Measurements from ENCODE around the gene RPL14. TPM values are rescaled to one million over a fixed set of nuclear protein-coding genes. Genes with fewer than 3 reads are reported as not detected.

RPL14 gene
- total RNA-seq, 1 experiment from 2014 or later: 624 TPM

DNA sequence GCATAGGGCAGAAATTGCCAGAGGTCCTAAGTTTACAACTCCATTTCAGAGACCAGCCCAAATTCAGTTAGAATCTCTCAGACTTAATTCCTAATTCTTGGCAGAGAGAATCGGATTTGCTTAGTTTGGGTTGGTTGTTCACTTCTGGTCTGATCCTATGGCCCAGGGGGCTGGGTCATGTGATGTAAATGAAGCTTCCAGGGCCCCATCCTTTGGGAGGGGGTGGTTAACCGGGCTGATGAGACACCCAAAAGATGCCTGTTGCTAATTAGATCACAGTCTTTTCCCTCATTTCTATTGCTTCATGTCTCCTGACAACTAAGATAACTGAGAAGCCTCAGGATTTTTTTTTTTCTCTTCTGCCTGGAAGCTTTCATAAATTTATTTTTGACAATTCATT, 37.6 kb downstream of the RPL14 start:
- H3K4me3 ChIP-seq (ENCODE audit: low read length): no peak overlapping the region
- TF ChIP-seq, protein P1, sequence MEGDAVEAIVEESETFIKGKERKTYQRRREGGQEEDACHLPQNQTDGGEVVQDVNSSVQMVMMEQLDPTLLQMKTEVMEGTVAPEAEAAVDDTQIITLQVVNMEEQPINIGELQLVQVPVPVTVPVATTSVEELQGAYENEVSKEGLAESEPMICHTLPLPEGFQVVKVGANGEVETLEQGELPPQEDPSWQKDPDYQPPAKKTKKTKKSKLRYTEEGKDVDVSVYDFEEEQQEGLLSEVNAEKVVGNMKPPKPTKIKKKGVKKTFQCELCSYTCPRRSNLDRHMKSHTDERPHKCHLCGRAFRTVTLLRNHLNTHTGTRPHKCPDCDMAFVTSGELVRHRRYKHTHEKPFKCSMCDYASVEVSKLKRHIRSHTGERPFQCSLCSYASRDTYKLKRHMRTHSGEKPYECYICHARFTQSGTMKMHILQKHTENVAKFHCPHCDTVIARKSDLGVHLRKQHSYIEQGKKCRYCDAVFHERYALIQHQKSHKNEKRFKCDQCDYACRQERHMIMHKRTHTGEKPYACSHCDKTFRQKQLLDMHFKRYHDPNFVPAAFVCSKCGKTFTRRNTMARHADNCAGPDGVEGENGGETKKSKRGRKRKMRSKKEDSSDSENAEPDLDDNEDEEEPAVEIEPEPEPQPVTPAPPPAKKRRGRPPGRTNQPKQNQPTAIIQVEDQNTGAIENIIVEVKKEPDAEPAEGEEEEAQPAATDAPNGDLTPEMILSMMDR (conservative IDR thresholded peaks at IDR 0.05; ENCODE audit: low read depth, low read length): no peak
- TF ChIP-seq EZH2phosphoT487 (IDR thresholded peaks at IDR 0.05; ENCODE audit: borderline replicate concordance, low read length) (no peak), EZH2 (IDR thresholded peaks at IDR 0.05; ENCODE audit: low read length, unreplicated experiment) (no peak)
- H3K9me3 ChIP-seq (ENCODE audit: low read length): no peaks in the 10 kb centered on the region
- POLR2A ChIA-PET (ENCODE audit: unreplicated experiment): no interaction called here
- H3K79me2 ChIP-seq (ENCODE audit: low read length): no peaks in the 10 kb centered on the region
- no peak overlapping the region for H2AFZ ChIP-seq (ENCODE audit: low read length)
- H3K27ac ChIP-seq (ENCODE audit: low read length): no peak overlapping the region
- H4K20me1 ChIP-seq (ENCODE audit: low read length): no peaks in the 10 kb centered on the region
- no peaks in the 10 kb centered on the region for H3F3A ChIP-seq (ENCODE audit: low read length, unreplicated experiment)
- intact Hi-C loops (cut with micrococcal nuclease): no loop called here
- H3K27me3 ChIP-seq (ENCODE audit: low read length): no peaks in the 10 kb centered on the region
- BruUV-seq (replicated peaks): no TSS peak
- no peak for DNase-seq
- H3K36me3 ChIP-seq (ENCODE audit: low read depth, low read length): no peaks in the 10 kb centered on the region
- no peak overlapping the region for H3K9ac ChIP-seq (ENCODE audit: low read length)
- no peaks in the 10 kb centered on the region for H3K9me2 ChIP-seq (replicated peaks; ENCODE audit: low read length)
- no peak overlapping the region for H3K4me2 ChIP-seq (ENCODE audit: low read length)
- no peak for ATAC-seq
- CTCF ChIA-PET: no interaction called here
- no peaks in the 10 kb centered on the region for H3K4me1 ChIP-seq (ENCODE audit: insufficient read depth, low read length)

- H2AFZ ChIP-seq (ENCODE audit: low read length): no peak overlapping the region
- ChIA-PET CTCF (no interaction called here), POLR2A (ENCODE audit: unreplicated experiment) (interaction anchor here (0.6 kb wide), 1 partner anchor 32 kb away, joined by 5 read pairs; no protein-coding TSS in a partner anchor)
- no peak overlapping the region for H3K4me3 ChIP-seq (ENCODE audit: low read length)
- TF ChIP-seq EZH2 (IDR thresholded peaks at IDR 0.05; ENCODE audit: low read length, unreplicated experiment): no peak
- TF ChIP-seq EZH2phosphoT487 (IDR thresholded peaks at IDR 0.05; ENCODE audit: borderline replicate concordance, low read length): no peak
- TF ChIP-seq, protein P1 (conservative IDR thresholded peaks at IDR 0.05; ENCODE audit: low read depth, low read length): no peak
- no peaks in the 10 kb centered on the region for H3K9me3 ChIP-seq (ENCODE audit: low read length)
- DNase-seq: no peak
- BruUV-seq (replicated peaks): no TSS peak
- no peaks in the 10 kb centered on the region for H4K20me1 ChIP-seq (ENCODE audit: low read length)
- H3K9ac ChIP-seq (ENCODE audit: low read length): no peak overlapping the region
- H3K9me2 ChIP-seq (replicated peaks; ENCODE audit: low read length): no peaks in the 10 kb centered on the region
- ATAC-seq: no peak
- H3F3A ChIP-seq (ENCODE audit: low read length, unreplicated experiment): no peaks in the 10 kb centered on the region
- H3K4me1 ChIP-seq (ENCODE audit: insufficient read depth, low read length): no peaks in the 10 kb centered on the region
- no peaks in the 10 kb centered on the region for H3K79me2 ChIP-seq (ENCODE audit: low read length)
- intact Hi-C loops (cut with micrococcal nuclease): no loop called here
- H3K4me2 ChIP-seq (ENCODE audit: low read length): no peak overlapping the region
- H3K27ac ChIP-seq (ENCODE audit: low read length): no peak overlapping the region
- H3K27me3 ChIP-seq (ENCODE audit: low read length): no peaks in the 10 kb centered on the region
- H3K36me3 ChIP-seq (ENCODE audit: low read depth, low read length): no peaks in the 10 kb centered on the region
Observed at GRCh38 chr3:40497288-40497687, 40.1 kb downstream of the RPL14 start.

- CTCF ChIA-PET: no interaction called here
- Histone ChIP-seq H3K9ac (ENCODE audit: low read length) (no peak overlapping the region), H3K4me3 (ENCODE audit: low read length) (no peak overlapping the region), H3K4me1 (ENCODE audit: insufficient read depth, low read length) (peaks cover 9% of the 10 kb centered on the region), H3K79me2 (ENCODE audit: low read length) (no peaks in the 10 kb centered on the region), H4K20me1 (ENCODE audit: low read length) (no peaks in the 10 kb centered on the region), H3F3A (ENCODE audit: low read length, unreplicated experiment) (no peaks in the 10 kb centered on the region), H3K27me3 (ENCODE audit: low read length) (no peaks in the 10 kb centered on the region), H2AFZ (ENCODE audit: low read length) (no peak overlapping the region), H3K4me2 (ENCODE audit: low read length) (no peak overlapping the region), H3K9me2 (replicated peaks; ENCODE audit: low read length) (no peaks in the 10 kb centered on the region), H3K27ac (ENCODE audit: low read length) (no peak overlapping the region), H3K9me3 (ENCODE audit: low read length) (no peaks in the 10 kb centered on the region), H3K36me3 (ENCODE audit: low read depth, low read length) (no peaks in the 10 kb centered on the region)
- intact Hi-C loops (cut with micrococcal nuclease): no loop called here
- POLR2A ChIA-PET (ENCODE audit: unreplicated experiment): interaction anchor here (0.6 kb wide), 1 partner anchor 24 kb away, joined by 5 read pairs; no protein-coding TSS in a partner anchor
- BruUV-seq (replicated peaks): no TSS peak
- DNase-seq (no peak), ATAC-seq (no peak)
- TF ChIP-seq EZH2phosphoT487 (IDR thresholded peaks at IDR 0.05; ENCODE audit: borderline replicate concordance, low read length) (no peak), EZH2 (IDR thresholded peaks at IDR 0.05; ENCODE audit: low read length, unreplicated experiment) (no peak)
- TF ChIP-seq, protein P1 (conservative IDR thresholded peaks at IDR 0.05; ENCODE audit: low read depth, low read length): no peak
Observed at GRCh38 chr3:40499952-40500351, 42.8 kb downstream of the RPL14 start.

All from PC-3 (cell line).